ENCODE results near the gene BCOR.

The BCOR gene

GRCh38 chrX:40132751-40133150 is 35.0 kb upstream of the BCOR start:
- no peak for TF ChIP-seq POLR2AphosphoS5 (IDR thresholded peaks at IDR 0.05; ENCODE audit: low read depth, low read length)
- no peak for TF ChIP-seq POLR2A (IDR thresholded peaks at IDR 0.05; ENCODE audit: low read depth, low read length)
- no peak for TF ChIP-seq TAF1 (IDR thresholded peaks at IDR 0.05; ENCODE audit: borderline replicate concordance, low read depth, low read length)
- FAIRE-seq (no peak), DNase-seq (ENCODE audit: insufficient read length) (no peak)

- no peak for TF ChIP-seq POLR2A (IDR thresholded peaks at IDR 0.05; ENCODE audit: low read depth, low read length)
- TF ChIP-seq TAF1 (IDR thresholded peaks at IDR 0.05; ENCODE audit: borderline replicate concordance, low read depth, low read length), result no peak
- TF ChIP-seq POLR2AphosphoS5 (IDR thresholded peaks at IDR 0.05; ENCODE audit: low read depth, low read length), result no peak
- DNase-seq (ENCODE audit: insufficient read length), result no peak
- FAIRE-seq, result no peak
Observed at GRCh38 chrX:40131654-40132337, 34.0 kb upstream of the BCOR start.

- no peak for FAIRE-seq
- DNase-seq (ENCODE audit: insufficient read length), result no peak
- TF ChIP-seq POLR2A (IDR thresholded peaks at IDR 0.05; ENCODE audit: low read depth, low read length) (no peak), POLR2AphosphoS5 (IDR thresholded peaks at IDR 0.05; ENCODE audit: low read depth, low read length) (no peak), TAF1 (IDR thresholded peaks at IDR 0.05; ENCODE audit: borderline replicate concordance, low read depth, low read length) (no peak)
Observed at GRCh38 chrX:40130207-40130606, 32.4 kb upstream of the BCOR start.

GRCh38 chrX:40127052-40127451 is 29.3 kb upstream of the BCOR start:
- TF ChIP-seq TAF1 (IDR thresholded peaks at IDR 0.05; ENCODE audit: borderline replicate concordance, low read depth, low read length) (no peak), POLR2AphosphoS5 (IDR thresholded peaks at IDR 0.05; ENCODE audit: low read depth, low read length) (no peak), POLR2A (IDR thresholded peaks at IDR 0.05; ENCODE audit: low read depth, low read length) (no peak)
- DNase-seq (ENCODE audit: insufficient read length) (no peak), FAIRE-seq (no peak)

- no peak for FAIRE-seq
- no peak for DNase-seq (ENCODE audit: insufficient read length)
- no peak for TF ChIP-seq POLR2AphosphoS5 (IDR thresholded peaks at IDR 0.05; ENCODE audit: low read depth, low read length)
- TF ChIP-seq POLR2A (IDR thresholded peaks at IDR 0.05; ENCODE audit: low read depth, low read length), result no peak
- no peak for TF ChIP-seq TAF1 (IDR thresholded peaks at IDR 0.05; ENCODE audit: borderline replicate concordance, low read depth, low read length)
Observed at GRCh38 chrX:40122487-40122886, 24.7 kb upstream of the BCOR start.

- DNase-seq (ENCODE audit: insufficient read length) (no peak), FAIRE-seq (no peak)
- no peak for TF ChIP-seq TAF1 (IDR thresholded peaks at IDR 0.05; ENCODE audit: borderline replicate concordance, low read depth, low read length)
- no peak for TF ChIP-seq POLR2AphosphoS5 (IDR thresholded peaks at IDR 0.05; ENCODE audit: low read depth, low read length)
- no peak for TF ChIP-seq POLR2A (IDR thresholded peaks at IDR 0.05; ENCODE audit: low read depth, low read length)
Observed at GRCh38 chrX:40121618-40122017, 23.9 kb upstream of the BCOR start.

GRCh38 chrX:40120838-40121580 is 23.3 kb upstream of the BCOR start:
- FAIRE-seq, result no peak
- no peak for TF ChIP-seq POLR2AphosphoS5 (IDR thresholded peaks at IDR 0.05; ENCODE audit: low read depth, low read length)
- no peak for TF ChIP-seq TAF1 (IDR thresholded peaks at IDR 0.05; ENCODE audit: borderline replicate concordance, low read depth, low read length)
- no peak for TF ChIP-seq POLR2A (IDR thresholded peaks at IDR 0.05; ENCODE audit: low read depth, low read length)
- no peak for DNase-seq (ENCODE audit: insufficient read length)

GRCh38 chrX:40117715-40118285 is 20.0 kb upstream of the BCOR start:
- no peak for TF ChIP-seq POLR2AphosphoS5 (IDR thresholded peaks at IDR 0.05; ENCODE audit: low read depth, low read length)
- TF ChIP-seq POLR2A (IDR thresholded peaks at IDR 0.05; ENCODE audit: low read depth, low read length), result no peak
- TF ChIP-seq TAF1 (IDR thresholded peaks at IDR 0.05; ENCODE audit: borderline replicate concordance, low read depth, low read length), result no peak
- DNase-seq (ENCODE audit: insufficient read length), result no peak
- no peak for FAIRE-seq

GRCh38 chrX:40116925-40117324 is 19.2 kb upstream of the BCOR start:
- no peak for DNase-seq (ENCODE audit: insufficient read length)
- FAIRE-seq, result no peak
- TF ChIP-seq POLR2AphosphoS5 (IDR thresholded peaks at IDR 0.05; ENCODE audit: low read depth, low read length) (no peak), POLR2A (IDR thresholded peaks at IDR 0.05; ENCODE audit: low read depth, low read length) (no peak), TAF1 (IDR thresholded peaks at IDR 0.05; ENCODE audit: borderline replicate concordance, low read depth, low read length) (no peak)

GRCh38 chrX:40112996-40113395 is 15.2 kb upstream of the BCOR start:
- DNase-seq (ENCODE audit: insufficient read length) (no peak), FAIRE-seq (no peak)
- TF ChIP-seq POLR2A (IDR thresholded peaks at IDR 0.05; ENCODE audit: low read depth, low read length), result no peak
- no peak for TF ChIP-seq POLR2AphosphoS5 (IDR thresholded peaks at IDR 0.05; ENCODE audit: low read depth, low read length)
- TF ChIP-seq TAF1 (IDR thresholded peaks at IDR 0.05; ENCODE audit: borderline replicate concordance, low read depth, low read length), result no peak

GRCh38 chrX:40111868-40112267 is 14.1 kb upstream of the BCOR start:
- DNase-seq (ENCODE audit: insufficient read length), result no peak
- FAIRE-seq, result no peak
- no peak for TF ChIP-seq POLR2A (IDR thresholded peaks at IDR 0.05; ENCODE audit: low read depth, low read length)
- no peak for TF ChIP-seq TAF1 (IDR thresholded peaks at IDR 0.05; ENCODE audit: borderline replicate concordance, low read depth, low read length)
- TF ChIP-seq POLR2AphosphoS5 (IDR thresholded peaks at IDR 0.05; ENCODE audit: low read depth, low read length), result no peak
